WTC11 (cell line): Measurements from ENCODE around the gene HNRNPH3. TPM values are rescaled to one million over a fixed set of nuclear protein-coding genes. Genes with fewer than 3 reads are reported as not detected.
"Not testable (repeated sequence)": the region's sequence is repeated elsewhere in the genome, so short reads cannot be mapped to it uniquely, and the experiment has no call there.

Experiments used
- ATAC-seq: fragments of 200-7000 bp; cut with Tn5 transposase; 2 replicates; pipeline ENCODE4 v1.10.0; 2021; ENCODE audit warnings: mild to moderate bottlenecking, moderate library complexity
- CTCF ChIA-PET: fragments of 300-600 bp; sonication (Branson Sonifier 250); formaldehyde crosslinking; loops from one replicate; lab custom pipeline; 2021; ENCODE audit warnings: antibody characterized with exemption; lab: Charles Lee
- POLR2A ChIA-PET: fragments of 350-600 bp; sonication (Branson Sonifier 250); formaldehyde crosslinking; loops from one replicate; lab custom pipeline; 2021; ENCODE audit warnings: antibody characterized with exemption; lab: Charles Lee
- DNase-seq: peaks from one replicate; pipeline ENCODE4 v3.0.0; 2021; ENCODE audit warnings: low spot score
- H3K27ac Mint-ChIP-seq: 2 replicates; pipeline ENCODE4 v1.8.0; 2021; ENCODE audit warnings: mixed read lengths
- H3K27me3 Mint-ChIP-seq: 2 replicates; pipeline ENCODE4 v1.8.0; 2021; ENCODE audit warnings: low read depth, mild to moderate bottlenecking, moderate library complexity, mixed read lengths
- H3K36me3 Mint-ChIP-seq: 2 replicates; pipeline ENCODE4 v1.8.0; 2021; ENCODE audit warnings: mixed read lengths
- H3K4me1 Mint-ChIP-seq: 2 replicates; pipeline ENCODE4 v1.8.0; 2022; ENCODE audit warnings: mixed read lengths
- H3K4me3 Mint-ChIP-seq: 2 replicates; pipeline ENCODE4 v1.8.0; 2021; ENCODE audit warnings: mild to moderate bottlenecking, moderate library complexity, mixed read lengths
- H3K9me3 Mint-ChIP-seq: 2 replicates; pipeline ENCODE4 v1.8.0; 2021; ENCODE audit warnings: mixed read lengths
- E2F1 ChIP-seq: sonication (generic); formaldehyde crosslinking; IDR thresholded peaks from 2 replicates; pipeline ENCODE4 v1.8.0; 2022; ENCODE audit warnings: mild to moderate bottlenecking, missing genetic modification reagents
- ELF4 ChIP-seq: sonication (generic); formaldehyde crosslinking; IDR thresholded peaks from 2 replicates; pipeline ENCODE4 v1.8.1; 2022; ENCODE audit warnings: low read depth, mild to moderate bottlenecking, moderate library complexity, missing genetic modification reagents
- ESRRA ChIP-seq: sonication (generic); formaldehyde crosslinking; IDR thresholded peaks from 2 replicates; pipeline ENCODE4 v1.8.1; 2022; ENCODE audit warnings: mild to moderate bottlenecking, missing genetic modification reagents, borderline replicate concordance
- FOXK1 ChIP-seq: sonication (generic); formaldehyde crosslinking; IDR thresholded peaks from 2 replicates; pipeline ENCODE4 v1.8.0; 2022; ENCODE audit warnings: mild to moderate bottlenecking, moderate library complexity, missing genetic modification reagents
- FOXP1 ChIP-seq: sonication (generic); formaldehyde crosslinking; IDR thresholded peaks from 2 replicates; pipeline ENCODE4 v1.8.0; 2022; ENCODE audit warnings: missing genetic modification reagents, mild to moderate bottlenecking, moderate library complexity, borderline replicate concordance
- FOXP4 ChIP-seq: sonication (generic); formaldehyde crosslinking; IDR thresholded peaks from 2 replicates; pipeline ENCODE4 v1.8.0; 2022; ENCODE audit warnings: mild to moderate bottlenecking, missing genetic modification reagents
- MXD4 ChIP-seq: fragments of 250-450 bp; sonication (Bioruptor Pico); IDR thresholded peaks from 2 replicates; pipeline ENCODE4 v1.8.0; 2021; ENCODE audit warnings: mild to moderate bottlenecking, moderate library complexity, borderline replicate concordance
- MYBL2 ChIP-seq: sonication (generic); formaldehyde crosslinking; IDR thresholded peaks from 2 replicates; pipeline ENCODE4 v1.8.1; 2023; ENCODE audit warnings: mild to moderate bottlenecking, moderate library complexity, missing genetic modification reagents
- NFATC4 ChIP-seq: fragments of 250-450 bp; sonication (Bioruptor Pico); IDR thresholded peaks from 2 replicates; pipeline ENCODE4 v1.9.0; 2021; ENCODE audit warnings: mild to moderate bottlenecking
- NFYB ChIP-seq: sonication (generic); formaldehyde crosslinking; conservative IDR thresholded peaks from 2 replicates; pipeline ENCODE4 v1.8.0; 2022; ENCODE audit warnings: low read depth, missing genetic modification reagents
- PRRX2 ChIP-seq: fragments of 250-450 bp; sonication (Bioruptor Pico); IDR thresholded peaks from 2 replicates; pipeline ENCODE4 v1.8.0; 2021; ENCODE audit warnings: mild to moderate bottlenecking
- SOX15 ChIP-seq: fragments of 250-450 bp; sonication (Bioruptor Pico); IDR thresholded peaks from 2 replicates; pipeline ENCODE4 v1.9.0; 2021; ENCODE audit warnings: mild to moderate bottlenecking
- SP1 ChIP-seq: sonication (generic); formaldehyde crosslinking; conservative IDR thresholded peaks from 2 replicates; pipeline ENCODE4 v1.8.1; 2022; ENCODE audit warnings: missing genetic modification reagents
- TCF7 ChIP-seq: sonication (generic); formaldehyde crosslinking; IDR thresholded peaks from 2 replicates; pipeline ENCODE4 v1.8.0; 2022; ENCODE audit warnings: mild to moderate bottlenecking, low read depth, missing genetic modification reagents, moderate library complexity
- USF1 ChIP-seq: sonication (generic); formaldehyde crosslinking; IDR thresholded peaks from 2 replicates; pipeline ENCODE4 v1.8.0; 2022; ENCODE audit warnings: mild to moderate bottlenecking, missing genetic modification reagents
- USF2 ChIP-seq: sonication (generic); formaldehyde crosslinking; IDR thresholded peaks from 2 replicates; pipeline ENCODE4 v1.8.1; 2023; ENCODE audit warnings: mild to moderate bottlenecking, missing genetic modification reagents, moderate library complexity
- ZMAT4 ChIP-seq: fragments of 250-450 bp; sonication (Bioruptor Pico); IDR thresholded peaks from 2 replicates; pipeline ENCODE4 v1.9.0; 2021; ENCODE audit warnings: mild to moderate bottlenecking
- ZNF219 ChIP-seq: sonication (generic); formaldehyde crosslinking; IDR thresholded peaks from 2 replicates; pipeline ENCODE4 v1.8.0; 2023; ENCODE audit warnings: missing genetic modification reagents, mild to moderate bottlenecking, borderline replicate concordance
- ZNF232 ChIP-seq: sonication (generic); formaldehyde crosslinking; IDR thresholded peaks from 2 replicates; pipeline ENCODE4 v1.8.0; 2022; ENCODE audit warnings: mild to moderate bottlenecking, missing genetic modification reagents
- ZNF416 ChIP-seq: fragments of 250-450 bp; sonication (Bioruptor Pico); IDR thresholded peaks from 2 replicates; pipeline ENCODE4 v1.9.0; 2021; ENCODE audit warnings: mild to moderate bottlenecking, inconsistent platforms
- ZNF512 ChIP-seq: sonication (generic); formaldehyde crosslinking; IDR thresholded peaks from 2 replicates; pipeline ENCODE4 v1.8.1; 2022; ENCODE audit warnings: missing genetic modification reagents, borderline replicate concordance
- total RNA-seq: library from RNA; stranded (reverse); gene quantifications from 3 replicates; pipeline ENCODE4 v1.2.3, GENCODE V29; 2021

HNRNPH3 gene
- total RNA-seq, 1 experiment from 2014 or later = 223 TPM

- TF ChIP-seq NFATC4 (CRISPR knock-in tag) = no peak
Observed at GRCh38 chr10:68318331-68319059, 13.4 kb upstream of the HNRNPH3 start (continued).

- H3K27ac Mint-ChIP-seq, H3K36me3 Mint-ChIP-seq, ATAC-seq, DNase-seq, H3K9me3 Mint-ChIP-seq, POLR2A ChIA-PET, H3K27me3 Mint-ChIP-seq, H3K4me3 Mint-ChIP-seq: not testable (repeated sequence)
- CTCF ChIA-PET = interaction anchor here (0.8 kb wide), 1 partner anchor 24 kb away, joined by 3 read pairs; no protein-coding TSS in a partner anchor
- H3K4me1 Mint-ChIP-seq = peaks cover 11% of the 10 kb centered on the region
Observed at GRCh38 chr10:68324396-68324795, 7.5 kb upstream of the HNRNPH3 start.

- DNase-seq = no peak
- H3K36me3 Mint-ChIP-seq = peaks cover 8% of the 10 kb centered on the region
- H3K27ac Mint-ChIP-seq = peak overlapping the region; percentile 80
- no peak for ATAC-seq
- H3K9me3 Mint-ChIP-seq = no peaks in the 10 kb centered on the region
- TF ChIP-seq USF2 (CRISPR knock-in tag) = peak; percentile 79
- TF ChIP-seq ZMAT4 = no peak
- peak; percentile 73 for TF ChIP-seq USF1 (CRISPR knock-in tag)
- TF ChIP-seq ESRRA = no peak
- TF ChIP-seq ZNF232 (CRISPR knock-in tag) = no peak
- no peaks in the 10 kb centered on the region; the same call in 1 of the 2 replicates for H3K27me3 Mint-ChIP-seq
- POLR2A ChIA-PET = no interaction called here
- CTCF ChIA-PET = no interaction called here
- peak overlapping the region; percentile 3; the same call in 1 of the 2 replicates for H3K4me3 Mint-ChIP-seq
- H3K4me1 Mint-ChIP-seq = peaks cover 17% of the 10 kb centered on the region
Observed at GRCh38 chr10:68327889-68328786, 3.7 kb upstream of the HNRNPH3 start.

- ATAC-seq (no peak), DNase-seq (no peak)
- H3K36me3 Mint-ChIP-seq = peaks cover 19% of the 10 kb centered on the region
- H3K4me1 Mint-ChIP-seq = peaks cover 23% of the 10 kb centered on the region
- ChIA-PET POLR2A (interaction anchor here (1.1 to 4.6 kb wide), 2 partner anchors 15 to 98 kb away, joined by 4 to 42 read pairs; partner anchors contain the start of gene ATOH7), CTCF (no interaction called here)
- 0 out of 2 replicates have a peak overlapping the region, but pooled peaks have one; percentile 13 for H3K27ac Mint-ChIP-seq
- H3K9me3 Mint-ChIP-seq = no peaks in the 10 kb centered on the region
- H3K27me3 Mint-ChIP-seq = no peaks in the 10 kb centered on the region; the same call in 1 of the 2 replicates
- no peak overlapping the region for H3K4me3 Mint-ChIP-seq
- TF ChIP-seq FOXP1 (CRISPR knock-in tag) (no peak), PRRX2 (CRISPR knock-in tag) (no peak), TCF7 (no peak), FOXK1 (CRISPR knock-in tag) (no peak), NFYB (CRISPR knock-in tag) (no peak), MYBL2 (CRISPR knock-in tag) (no peak), ZNF416 (CRISPR knock-in tag) (no peak), FOXP4 (no peak), E2F1 (no peak), ZNF512 (no peak), ZNF232 (CRISPR knock-in tag) (no peak), MXD4 (CRISPR knock-in tag) (no peak), SP1 (CRISPR knock-in tag) (no peak), ZNF219 (CRISPR knock-in tag) (no peak), ZMAT4 (no peak), SOX15 (CRISPR knock-in tag) (no peak), ELF4 (no peak)
Observed at GRCh38 chr10:68329506-68329861, 2.4 kb upstream of the HNRNPH3 start.
